Stomach (tissue), 19 donors: ENCODE results near the gene DCLRE1C. TPM values are rescaled to one million over a fixed set of nuclear protein-coding genes. Genes with fewer than 3 reads are reported as not detected.
"Not testable (repeated sequence)": the region's sequence is repeated elsewhere in the genome, so short reads cannot be mapped to it uniquely, and the experiment has no call there.

Experiments used
- DNase-seq, 2 donors: peaks; one replicate each; pipeline versions ENCODE4 v3.0.0 to v3.0.0-alpha.2; 2013 to 2019
- H3K27ac ChIP-seq, 5 donors: fragments of 200-600 bp in 4 of 5; sonication (generic) in 4 of 5; one replicate each; pipeline ENCODE4 v1.5.1; 2013 to 2019; ENCODE audit warnings: mild to moderate bottlenecking in 1 of 5, moderate library complexity in 1 of 5
- H3K27me3 ChIP-seq, 3 donors: fragments of 200-600 bp; sonication (generic); one replicate each; pipeline ENCODE4 v1.5.1; 2017 to 2019; ENCODE audit warnings: mixed run types in 1 of 3
- H3K36me3 ChIP-seq, 4 donors: fragments of 200-600 bp; sonication (generic); 1 replicate in 3 of 4; 2 replicates in 1 of 4; pipeline ENCODE4 v1.5.1; 2016 to 2019
- H3K4me1 ChIP-seq, 4 donors: fragments of 200-600 bp; sonication (generic); one replicate each; pipeline ENCODE4 v1.5.1; 2016 to 2019
- H3K4me3 ChIP-seq, 4 donors: fragments of 200-600 bp; sonication (generic) in 3 of 4; one replicate each; pipeline ENCODE4 v1.5.1; 2016 to 2019; ENCODE audit warnings: mild to moderate bottlenecking in 1 of 4
- H3K9me3 ChIP-seq, 4 donors: fragments of 200-600 bp; sonication (generic); one replicate each; pipeline ENCODE4 v1.5.1; 2016 to 2019
- EP300 ChIP-seq: sonication (generic); formaldehyde crosslinking; IDR thresholded peaks from one replicate; pipeline ENCODE4 v1.6.1; 2017; ENCODE audit warnings: antibody characterized with exemption
- POLR2A ChIP-seq, 4 donors: fragments of 450-650 bp; IDR thresholded peaks; one replicate each; pipeline ENCODE4 v1.6.1; 2016; ENCODE audit warnings: antibody characterized with exemption in 4 of 4, control low read depth in 2 of 4, mild to moderate bottlenecking in 1 of 4, moderate library complexity in 1 of 4
- POLR2AphosphoS5 ChIP-seq, 3 donors: sonication (generic); formaldehyde crosslinking; IDR thresholded peaks; one replicate each; pipeline ENCODE4 v1.6.1; 2016; ENCODE audit warnings: antibody characterized with exemption in 3 of 3
- WGBS, 5 donors: extraction: QIAGEN DNeasy Blood & Tissue Kit in 3 of 5; methylation state at CpG; one replicate each; pipeline versions ENCODE4 v1.1.5 to v1.1.7; 2013 to 2018; 5-methylcytosine and 5-hydroxymethylcytosine counted together
- intact Hi-C: fragments of 100-400 bp; cut with DNase I; formaldehyde crosslinking; loops from one replicate; pipeline ENCODE4 v1.15.1; 2023; ENCODE audit warnings: low total_unique reads
- long read RNA-seq, 10 donors: transcript quantifications; one replicate each; lab custom pipeline, GENCODE V29; 2026
- polyA plus RNA-seq, 3 donors: library from polyadenylated mRNA; stranded (reverse); fragments of 200-250 nt; gene quantifications; one replicate each; pipeline ENCODE4 v1.2.3, GENCODE V29; 2013
- total RNA-seq, 5 donors: library from RNA; depleted of rRNA; stranded (reverse); fragments of >200 nt; gene quantifications; one replicate each; pipeline versions ENCODE4 v1.1.0 to v1.2.3, GENCODE V29; 2014 to 2016
- TF ChIP-seq, protein P1 (sequence below), 7 experiments: fragments of 450-650 bp in 4 of 7; fragments of 200-600 bp in 3 of 7; sonication (generic) in 3 of 7; IDR thresholded peaks; one replicate each; pipeline ENCODE4 v1.5.1; 2016 to 2019; ENCODE audit warnings: antibody characterized with exemption in 7 of 7, control low read depth in 2 of 7, mild to moderate bottlenecking in 1 of 7
- donor health status: healthy with polysubstance abuse.
- donor health status: Bipolar disorder and iron deficiency.
- donor health status: healthy.

DCLRE1C gene
- total RNA-seq (10 to 100 TPM in 4 of 5 donors, 1 to 10 TPM in 1; 4.1 to 27.4 (median 12.3) TPM), polyA plus RNA-seq (1 to 10 TPM; 3.1 to 4.3 (median 3.3) TPM)
- long read RNA-seq, donor 1 = 0 reads
- long read RNA-seq, donor 2, partial matches to known transcripts = 9 of 11 reads
- long read RNA-seq, donor 2, other reads (novel, unspliced or antisense) = 0 of 11 reads
- long read RNA-seq, donor 3, partial matches to known transcripts = 0 of 2 reads
- long read RNA-seq, donor 3, other reads (novel, unspliced or antisense) = 0 of 2 reads
- long read RNA-seq, donor 4 = 0 reads
- long read RNA-seq, donor 5, partial matches to known transcripts = 5 of 6 reads
- long read RNA-seq, donor 5, other reads (novel, unspliced or antisense) = 0 of 6 reads
- long read RNA-seq, donor 6, partial matches to known transcripts = 0 of 4 reads
- long read RNA-seq, donor 6, other reads (novel, unspliced or antisense) = 0 of 4 reads
- long read RNA-seq, donor 7, partial matches to known transcripts = 0 of 2 reads
- long read RNA-seq, donor 7, other reads (novel, unspliced or antisense) = 0 of 2 reads
- long read RNA-seq, donor 8, partial matches to known transcripts = 0 of 1 reads
- long read RNA-seq, donor 8, other reads (novel, unspliced or antisense) = 0 of 1 reads
- long read RNA-seq, donor 9, partial matches to known transcripts = 0 of 1 reads
- long read RNA-seq, donor 9, other reads (novel, unspliced or antisense) = 0 of 1 reads
- long read RNA-seq, donor 10 = 0 reads

DNA sequence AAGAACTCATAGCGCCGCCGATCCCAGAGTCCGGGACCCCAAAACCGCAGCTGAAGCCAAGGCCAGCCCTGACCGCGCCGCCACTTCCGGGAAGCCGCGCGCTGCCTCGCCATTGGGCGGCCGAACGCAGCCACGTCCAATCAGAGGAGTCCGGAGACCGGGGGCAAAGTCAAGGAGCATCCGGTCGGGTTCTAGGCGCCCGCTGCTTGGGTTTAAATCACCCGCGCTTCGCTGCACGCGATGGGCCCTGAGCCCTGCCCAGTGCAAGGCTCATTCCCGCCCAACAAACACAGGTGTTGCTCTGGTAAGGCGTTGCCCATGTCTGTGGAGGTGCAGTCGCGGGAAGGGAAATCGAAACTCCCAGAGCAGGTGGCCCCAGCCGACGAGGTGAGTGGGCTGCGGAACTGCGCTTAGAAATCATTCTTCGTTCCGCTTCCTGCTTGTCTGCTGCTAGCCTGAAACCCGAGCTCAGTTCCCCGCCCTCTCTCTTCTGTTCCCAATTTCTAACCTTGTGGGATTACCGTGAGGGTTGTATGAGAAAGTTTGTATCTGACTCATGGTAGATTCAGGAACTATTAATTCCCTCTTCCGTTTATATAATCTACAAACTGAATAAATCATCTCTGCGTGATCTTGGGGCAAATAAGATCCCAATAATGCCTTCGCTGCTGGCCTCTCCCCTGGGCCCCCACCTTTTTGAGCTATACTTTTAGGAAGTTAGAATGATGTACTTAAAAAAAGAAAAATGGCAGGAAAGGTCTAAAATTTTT, at the start of gene DCLRE1C:
DCLRE1C (minus strand) TSS at position 96 of the 770 bp plus-strand sequence; CDS start at position 10, 86 bp downstream.
- 0 to 1% (median 0%) methylated on average over 21 to 45 of the region's 45 CpGs for WGBS, 5 donors
- intact Hi-C loops = loop anchor here (10.0 kb wide), 1 partner anchor 141 kb away; the partner anchor contains the start of gene RPP38
- Histone ChIP-seq H3K4me1 (peaks cover 13 to 51% (median 31%) of the 10 kb centered on the region in 4 donors), H3K36me3 (peaks cover 0 to 1% (median 0%) of the 10 kb centered on the region in 4 donors), H3K27me3 (no peaks in the 10 kb centered on the region), H3K27ac (peak within 1 kb of the TSS; percentile 79 to 95 (median 94)), H3K9me3 (no peaks in the 10 kb centered on the region), H3K4me3 (peak within 1 kb of the TSS; percentile 66 to 81 (median 70))
- peak; percentile 93 to 98 for DNase-seq
- TF ChIP-seq EP300 (no peak), POLR2A (IDR thresholded peaks at IDR 0.05) (peak in 1 of 4 donors; percentile 19), POLR2AphosphoS5 (IDR thresholded peaks at IDR 0.05) (peak; percentile 18 to 87 (median 86))
- TF ChIP-seq, protein P1, sequence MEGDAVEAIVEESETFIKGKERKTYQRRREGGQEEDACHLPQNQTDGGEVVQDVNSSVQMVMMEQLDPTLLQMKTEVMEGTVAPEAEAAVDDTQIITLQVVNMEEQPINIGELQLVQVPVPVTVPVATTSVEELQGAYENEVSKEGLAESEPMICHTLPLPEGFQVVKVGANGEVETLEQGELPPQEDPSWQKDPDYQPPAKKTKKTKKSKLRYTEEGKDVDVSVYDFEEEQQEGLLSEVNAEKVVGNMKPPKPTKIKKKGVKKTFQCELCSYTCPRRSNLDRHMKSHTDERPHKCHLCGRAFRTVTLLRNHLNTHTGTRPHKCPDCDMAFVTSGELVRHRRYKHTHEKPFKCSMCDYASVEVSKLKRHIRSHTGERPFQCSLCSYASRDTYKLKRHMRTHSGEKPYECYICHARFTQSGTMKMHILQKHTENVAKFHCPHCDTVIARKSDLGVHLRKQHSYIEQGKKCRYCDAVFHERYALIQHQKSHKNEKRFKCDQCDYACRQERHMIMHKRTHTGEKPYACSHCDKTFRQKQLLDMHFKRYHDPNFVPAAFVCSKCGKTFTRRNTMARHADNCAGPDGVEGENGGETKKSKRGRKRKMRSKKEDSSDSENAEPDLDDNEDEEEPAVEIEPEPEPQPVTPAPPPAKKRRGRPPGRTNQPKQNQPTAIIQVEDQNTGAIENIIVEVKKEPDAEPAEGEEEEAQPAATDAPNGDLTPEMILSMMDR (IDR thresholded peaks at IDR 0.05) = no peak

DNA sequence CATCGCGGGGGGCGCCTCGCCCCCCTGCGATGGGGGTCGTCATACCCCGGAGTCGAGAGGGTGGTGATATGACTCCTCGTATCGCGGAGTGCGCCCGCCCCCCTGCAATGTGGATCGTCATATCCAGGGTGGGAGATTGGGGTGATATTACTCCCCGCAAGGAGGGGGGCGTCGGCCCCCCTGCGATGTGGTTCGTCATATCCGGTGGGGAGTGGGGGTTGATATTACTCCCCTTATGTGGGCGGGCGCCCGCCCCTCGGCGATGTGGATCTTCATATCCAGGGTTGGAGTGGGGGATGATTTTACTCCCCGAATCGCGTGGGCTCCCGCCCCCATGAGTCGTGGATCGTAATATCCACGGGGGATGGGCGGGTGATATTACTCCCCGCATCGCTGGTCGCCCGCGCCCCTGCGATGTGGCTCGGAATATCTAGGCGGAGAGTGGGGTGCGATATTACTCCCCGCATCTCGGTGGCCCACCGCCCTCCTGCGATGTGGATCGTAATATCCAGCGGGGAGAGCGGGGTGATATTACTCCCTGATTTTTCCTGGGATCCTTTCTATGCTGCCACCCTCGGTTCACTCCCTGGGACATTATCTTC, 42.2 kb upstream of the DCLRE1C start:
- 74 to 91% (median 86%) methylated on average over 50 of the region's 50 CpGs for WGBS, 5 donors
- peak overlapping the region in 2 of 4 donors; percentile 11 to 16 for H3K4me3 ChIP-seq

DNA sequence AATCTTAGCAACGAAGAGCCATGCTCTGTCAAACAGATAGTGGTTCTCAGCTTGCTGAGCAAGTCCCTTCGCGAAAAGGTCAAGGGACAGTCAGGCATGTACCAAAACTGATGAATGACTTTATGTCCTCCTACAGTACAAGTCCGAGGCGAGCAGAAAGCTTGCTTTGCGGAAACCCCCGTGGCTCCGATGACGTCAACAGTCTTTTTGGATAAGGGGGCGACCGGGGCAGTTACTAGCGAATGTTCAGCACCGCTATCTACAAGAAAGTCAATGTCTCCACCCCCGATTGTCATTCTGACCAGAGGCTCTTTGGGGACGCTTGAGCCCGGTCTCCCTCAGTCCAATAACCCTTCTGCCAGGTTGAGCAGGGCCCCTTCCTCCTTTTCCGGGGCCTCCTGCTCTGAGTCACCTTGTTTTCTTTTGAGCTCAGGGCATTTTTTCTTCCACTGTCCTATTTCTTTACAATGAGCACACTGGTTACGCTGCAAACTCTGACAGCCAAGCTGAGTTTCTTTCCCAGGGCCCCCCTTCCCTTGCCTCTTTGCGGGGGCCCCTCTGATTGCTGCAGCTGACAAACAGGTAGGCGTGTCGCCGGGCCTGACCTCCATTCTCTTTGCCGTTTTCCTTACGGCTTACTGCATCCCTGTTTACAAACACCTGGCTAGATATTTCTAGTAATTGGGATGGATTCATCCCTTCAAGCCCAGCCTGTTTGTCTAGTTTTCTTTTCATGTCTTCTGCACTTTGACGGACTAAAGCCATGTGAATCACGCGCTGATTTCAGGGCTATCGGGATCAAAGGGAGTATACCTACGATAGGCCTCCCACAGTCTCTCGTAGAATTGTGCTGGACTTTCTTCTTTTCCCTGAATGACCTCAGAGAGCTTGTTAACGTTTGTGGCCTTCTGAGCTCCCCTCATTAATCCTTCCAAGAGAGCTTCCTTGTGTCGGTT, 39.9 kb upstream of the DCLRE1C start:
- WGBS, 5 donors = 73 to 80% (median 77%) methylated on average over 32 of the region's 32 CpGs
- H3K27ac ChIP-seq, H3K36me3 ChIP-seq, DNase-seq, H3K4me1 ChIP-seq, H3K9me3 ChIP-seq, H3K4me3 ChIP-seq, H3K27me3 ChIP-seq, intact Hi-C loops: not testable (repeated sequence)

More for the DNA sequence above, 42.2 kb upstream of the DCLRE1C start:
- Histone ChIP-seq H3K9me3 (no peaks in the 10 kb centered on the region), H3K27me3 (no peaks in the 10 kb centered on the region), H3K36me3 (no peaks in the 10 kb centered on the region), H3K27ac (no peak overlapping the region), H3K4me1 (peaks cover 0 to 5% (median 2%) of the 10 kb centered on the region in 4 donors)
- TF ChIP-seq POLR2AphosphoS5 (IDR thresholded peaks at IDR 0.05) (no peak), EP300 (no peak), POLR2A (IDR thresholded peaks at IDR 0.05) (no peak)
- TF ChIP-seq, protein P1 (IDR thresholded peaks at IDR 0.05) = no peak
- intact Hi-C loops = no loop called here
- DNase-seq = no peak

DNA sequence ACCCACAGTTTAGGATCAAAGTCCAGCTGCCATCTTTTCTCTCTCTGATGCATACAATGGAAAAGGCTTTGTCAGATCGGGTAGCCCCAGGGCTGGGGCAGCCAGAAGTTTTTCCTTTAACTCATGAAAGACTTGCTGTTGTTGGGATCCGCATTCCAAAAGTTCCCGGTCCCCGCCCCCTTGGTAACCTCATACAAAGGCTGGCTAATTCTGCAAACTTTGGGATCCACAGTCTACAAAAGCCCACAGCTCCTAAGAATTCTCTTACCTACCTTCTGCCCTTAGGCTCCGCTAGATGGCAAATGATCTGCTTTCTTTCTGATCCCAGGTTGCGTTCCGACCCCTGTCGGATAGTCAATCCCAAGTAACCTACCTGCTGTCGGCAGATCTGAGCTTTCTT, 38.4 kb upstream of the DCLRE1C start:
- H3K9me3 ChIP-seq, H3K27me3 ChIP-seq, H3K4me1 ChIP-seq, H3K27ac ChIP-seq, H3K4me3 ChIP-seq, intact Hi-C loops, DNase-seq, H3K36me3 ChIP-seq: not testable (repeated sequence)
- WGBS, 5 donors = 80 to 91% (median 83%) methylated on average over 9 of the region's 9 CpGs
